A673 (cell line): Measurements from ENCODE around the gene WBP2NL.

Experiments used
- CTCF ChIP-seq: fragments of 300-800, 200-600 bp; sonication (generic); conservative IDR thresholded peaks from 2 replicates; pipeline ENCODE4 v1.5.1; 2017; ENCODE audit warnings: low read depth, mild to moderate bottlenecking, antibody characterized with exemption, low read length, moderate library complexity, mixed read lengths
- EZH2 ChIP-seq: fragments of 200-600 bp; sonication (generic); IDR thresholded peaks from 2 replicates; pipeline ENCODE4 v1.6.1; 2017; ENCODE audit warnings: borderline replicate concordance, low read depth, mild to moderate bottlenecking, mixed read lengths, antibody characterized with exemption, low read length; ENCODE audit not compliant: poor library complexity, severe bottlenecking

GRCh38 chr22:42035256-42035655 lies 36.7 kb downstream of the WBP2NL start:
- TF ChIP-seq CTCF: no peak
- TF ChIP-seq EZH2: no peak
